GM19193 (cell line): ENCODE measurements around the gene ROBO1.

Source experiments
- POLR2A ChIP-seq: IDR thresholded peaks from 4 replicates; pipeline ENCODE4 v1.6.1; 2011; ENCODE audit not compliant: insufficient read depth, insufficient read length; ENCODE audit errors: extremely low read depth

Gene ROBO1

GRCh38 chr3:79767905-79768267, at the start of gene ROBO1:
Gene ROBO1 (minus strand): TSS chr3:79767998.
- no peak for TF ChIP-seq POLR2A

GRCh38 chr3:79817224-79817623, 49.4 kb upstream of the ROBO1 start:
- no peak for TF ChIP-seq POLR2A

GRCh38 chr3:79815478-79815877, 47.7 kb upstream of the ROBO1 start:
- no peak for TF ChIP-seq POLR2A

- TF ChIP-seq POLR2A = no peak
Measured at GRCh38 chr3:79810581-79810980, 42.8 kb upstream of the ROBO1 start.

GRCh38 chr3:79810092-79810491, 42.3 kb upstream of the ROBO1 start:
- TF ChIP-seq POLR2A = no peak

- no peak for TF ChIP-seq POLR2A
Measured at GRCh38 chr3:79809106-79809505, 41.3 kb upstream of the ROBO1 start.

DNA sequence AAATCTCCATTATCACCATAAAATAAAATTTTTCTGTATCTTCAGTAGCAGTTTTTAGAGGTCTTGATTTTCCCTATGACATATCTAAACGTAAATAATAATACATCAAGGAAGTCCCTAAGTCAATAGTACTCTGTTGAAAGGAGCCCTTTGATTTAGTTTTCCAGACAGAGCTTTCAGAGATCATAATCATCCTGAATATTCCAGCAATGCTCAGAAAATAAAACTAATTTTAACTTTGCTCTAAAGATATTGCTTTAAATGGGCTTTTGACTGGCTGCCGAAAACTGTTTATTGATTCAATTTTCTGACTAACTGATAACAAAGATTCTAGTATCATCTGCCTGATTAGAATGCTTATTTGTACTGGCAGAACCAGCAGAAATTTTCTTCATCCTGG, 40.7 kb upstream of the ROBO1 start:
- no peak for TF ChIP-seq POLR2A

DNA sequence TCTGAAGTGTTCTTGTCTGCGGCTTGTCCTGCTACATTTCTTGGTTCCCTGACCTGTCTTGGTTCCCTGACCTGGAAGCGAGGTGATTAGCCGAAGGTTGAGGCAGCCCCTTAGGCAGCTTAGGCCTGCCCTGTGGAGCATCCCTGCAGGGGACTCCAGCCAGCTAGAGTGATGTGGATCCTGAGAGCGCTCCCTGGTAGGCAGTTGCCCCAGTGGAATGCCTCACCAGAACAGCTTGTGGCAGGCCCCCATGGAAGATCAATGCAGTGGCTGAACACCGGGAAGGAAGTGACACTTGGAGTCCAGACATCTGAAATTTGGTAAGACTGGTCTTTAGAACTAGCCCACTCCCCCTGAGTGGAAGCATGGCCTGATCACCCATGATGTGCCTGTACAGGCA, 5.5 kb upstream of the ROBO1 start:
- no peak for TF ChIP-seq POLR2A

GRCh38 chr3:79769229-79769628, 1.4 kb upstream of the ROBO1 start:
- TF ChIP-seq POLR2A = no peak

DNA sequence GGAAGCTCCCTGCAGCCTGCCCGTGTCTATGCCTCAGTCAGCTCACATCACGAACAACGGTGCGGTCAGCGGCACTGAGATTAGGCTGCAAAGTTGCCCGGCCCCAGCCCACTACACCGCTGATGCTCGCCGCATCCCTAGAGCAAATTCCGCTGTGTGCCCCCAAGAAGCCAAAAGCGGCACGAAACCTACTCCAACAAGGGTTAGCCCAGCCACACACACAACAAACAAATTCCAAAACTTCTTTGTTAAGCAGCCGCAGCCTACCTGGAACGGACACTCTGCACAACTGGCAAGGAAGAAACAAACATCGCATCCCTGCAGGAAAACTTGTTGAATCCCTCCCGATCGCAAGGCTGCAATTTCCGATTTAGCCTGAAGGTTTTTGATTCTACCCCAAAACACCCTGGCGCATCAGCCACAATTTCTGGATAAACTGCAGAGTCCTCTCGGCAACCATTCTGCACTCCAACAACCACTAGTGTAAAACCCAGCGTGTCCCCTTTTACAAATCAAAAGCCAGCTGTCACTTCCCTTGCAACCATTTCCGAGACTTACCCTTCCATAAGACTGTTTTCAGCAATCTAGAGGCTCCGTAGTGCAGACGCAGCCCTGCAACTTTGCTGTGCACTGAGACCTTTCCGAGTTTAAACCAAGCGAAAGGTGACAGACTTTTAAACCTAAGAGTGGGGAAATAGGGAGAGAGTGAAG, 449 bp downstream of the ROBO1 start:
- no peak for TF ChIP-seq POLR2A

DNA sequence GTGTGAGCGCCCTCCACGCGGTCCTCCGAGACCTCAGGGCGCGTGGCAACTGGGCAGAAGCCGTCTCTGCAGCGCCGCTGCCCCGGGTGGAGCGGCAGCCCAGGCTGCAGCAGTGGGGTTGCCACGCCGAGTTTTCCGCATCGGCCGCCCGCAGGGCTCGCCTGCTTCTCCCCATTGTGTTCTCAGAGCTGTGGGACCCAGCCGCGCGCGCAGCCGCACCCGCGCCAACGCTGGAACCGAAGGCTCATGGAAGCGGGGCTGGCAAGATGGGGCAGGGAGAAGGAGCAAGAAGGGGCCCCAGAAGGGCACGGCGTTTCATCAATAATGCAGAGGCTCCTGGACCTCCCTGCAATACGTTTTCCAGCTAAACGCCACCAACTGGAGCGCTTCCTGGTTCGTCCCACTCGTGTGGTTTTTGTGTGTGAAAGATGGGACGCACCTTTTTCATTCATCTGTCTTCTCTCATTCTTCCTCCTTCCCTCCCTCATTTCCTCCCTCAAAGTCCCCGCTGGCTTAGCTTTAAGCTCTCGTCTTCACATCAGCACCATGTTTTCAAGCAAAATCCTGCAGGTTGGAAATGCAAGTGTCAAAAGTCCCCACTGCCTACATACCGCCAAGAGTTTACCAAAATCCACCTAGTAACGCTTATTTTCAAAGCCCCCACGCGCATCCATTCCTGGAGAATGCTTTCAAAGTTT, 1.2 kb downstream of the ROBO1 start:
- no peak for TF ChIP-seq POLR2A

DNA sequence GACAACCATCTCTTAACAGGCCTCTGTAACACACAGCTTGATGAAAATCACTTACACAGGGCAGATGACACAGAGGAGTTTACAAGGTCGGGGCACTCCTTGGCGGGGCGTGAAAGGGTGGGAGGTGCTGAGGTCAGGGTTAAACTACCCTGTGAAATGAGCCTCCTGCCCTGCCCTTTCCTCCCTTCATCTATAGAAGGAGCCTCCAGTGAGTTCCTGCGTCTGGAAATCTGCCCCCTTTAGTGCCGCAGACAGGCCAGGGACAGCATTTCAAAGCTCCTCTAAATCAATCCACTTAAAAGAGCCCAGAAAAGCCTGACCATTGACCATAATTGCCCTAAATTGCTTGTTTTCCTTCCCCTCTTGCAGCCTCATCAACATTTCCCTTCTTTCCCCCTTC, 1.9 kb downstream of the ROBO1 start:
- no peak for TF ChIP-seq POLR2A

DNA sequence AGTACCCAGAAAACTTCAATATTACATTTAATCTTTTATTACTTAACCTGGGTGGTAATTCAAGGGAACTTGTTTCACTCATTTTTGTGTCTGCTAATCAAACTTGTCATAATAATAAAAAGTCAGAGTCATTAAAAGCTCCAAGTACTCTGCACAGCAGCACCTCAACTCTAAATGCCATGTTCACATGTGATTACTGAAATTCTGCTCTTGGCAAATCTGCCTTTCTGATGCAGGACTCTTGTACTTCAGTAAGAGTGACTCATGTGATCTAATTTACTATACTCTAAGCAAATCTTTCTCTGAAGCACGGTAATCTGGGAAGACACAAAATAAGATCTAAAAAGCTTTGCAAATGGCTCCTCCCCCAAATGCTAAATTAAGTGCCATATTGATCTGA, 6.4 kb downstream of the ROBO1 start:
- no peak for TF ChIP-seq POLR2A

GRCh38 chr3:79751703-79752102, 16.1 kb downstream of the ROBO1 start:
- TF ChIP-seq POLR2A = no peak

GRCh38 chr3:79737530-79737929, 30.3 kb downstream of the ROBO1 start:
- no peak for TF ChIP-seq POLR2A

DNA sequence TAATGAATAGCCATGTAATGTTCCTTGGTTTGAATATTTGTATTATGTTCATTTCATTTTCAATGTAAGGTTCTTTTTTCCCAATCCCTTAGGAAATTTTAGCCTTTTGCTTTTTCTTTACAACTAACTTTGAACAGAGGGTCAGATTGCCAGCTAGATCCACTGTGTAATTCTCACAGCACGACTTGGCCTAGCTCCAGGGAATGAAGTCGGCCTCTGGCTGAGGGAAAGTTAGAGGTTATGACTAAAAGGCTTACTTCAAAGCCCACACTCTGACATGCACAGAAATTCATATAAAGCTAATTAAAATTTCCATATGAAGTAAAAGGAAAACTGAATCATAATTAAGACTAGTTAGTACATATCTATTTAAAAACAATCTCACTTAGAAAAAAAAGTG, 38.7 kb downstream of the ROBO1 start:
- TF ChIP-seq POLR2A = no peak
